Progenitor cell of endocrine pancreas (in vitro differentiated cells): ENCODE results near the gene PLA2G4E. TPM values are rescaled to one million over a fixed set of nuclear protein-coding genes. Genes with fewer than 3 reads are reported as not detected.

ENCODE experiments used
- DNase-seq: peaks from one replicate; pipeline ENCODE4 v3.0.0; 2021; ENCODE audit warnings: low spot score; ENCODE audit not compliant: unreplicated experiment
- H3K27ac Mint-ChIP-seq: 2 replicates; pipeline ENCODE4 v1.8.0; 2021; ENCODE audit warnings: mild to moderate bottlenecking, moderate library complexity, mixed read lengths
- H3K27me3 Mint-ChIP-seq: 2 replicates; pipeline ENCODE4 v1.8.0; 2021; ENCODE audit warnings: mixed read lengths
- H3K36me3 Mint-ChIP-seq: 2 replicates; pipeline ENCODE4 v1.8.0; 2022; ENCODE audit warnings: mixed read lengths; ENCODE audit not compliant: insufficient read depth
- H3K4me1 Mint-ChIP-seq: 2 replicates; pipeline ENCODE4 v1.8.0; 2021; ENCODE audit warnings: low read depth, mixed read lengths
- H3K4me3 Mint-ChIP-seq: 2 replicates; pipeline ENCODE4 v1.8.0; 2021; ENCODE audit warnings: low read depth, mild to moderate bottlenecking, moderate library complexity, mixed read lengths
- H3K9me3 Mint-ChIP-seq: 2 replicates; pipeline ENCODE4 v1.8.0; 2021; ENCODE audit warnings: low read depth, mixed read lengths
- CTCF ChIP-seq: fragments of 200-600 bp; sonication (generic); IDR thresholded peaks from one replicate; pipeline ENCODE4 v1.5.0; 2021; ENCODE audit warnings: antibody characterized with exemption, mild to moderate bottlenecking; ENCODE audit not compliant: unreplicated experiment
- total RNA-seq: library from RNA; stranded (reverse); gene quantifications from 2 replicates; pipeline ENCODE4 v1.2.1, GENCODE V29; 2021

PLA2G4E gene
- total RNA-seq, 1 donor from 2014 or later, result not detected

- TF ChIP-seq CTCF, result no peak
- no peak for DNase-seq
- Mint-ChIP-seq H3K4me1 (peaks cover 16% of the 10 kb centered on the region), H3K27me3 (no peaks in the 10 kb centered on the region), H3K27ac (no peak overlapping the region), H3K9me3 (no peaks in the 10 kb centered on the region), H3K36me3 (peaks cover 12% of the 10 kb centered on the region), H3K4me3 (no peak overlapping the region)
Observed at GRCh38 chr15:41936649-41937567, 83.9 kb downstream of the PLA2G4E start.

GRCh38 chr15:41936155-41936554 lies 84.7 kb downstream of the PLA2G4E start:
- Mint-ChIP-seq H3K36me3 (peaks cover 12% of the 10 kb centered on the region), H3K27ac (no peak overlapping the region), H3K9me3 (no peaks in the 10 kb centered on the region), H3K4me1 (peaks cover 16% of the 10 kb centered on the region), H3K4me3 (no peak overlapping the region), H3K27me3 (no peaks in the 10 kb centered on the region)
- no peak for DNase-seq
- no peak for TF ChIP-seq CTCF

- TF ChIP-seq CTCF, result no peak
- no peaks in the 10 kb centered on the region for H3K27me3 Mint-ChIP-seq
- peaks cover 17% of the 10 kb centered on the region for H3K4me1 Mint-ChIP-seq
- no peak overlapping the region for H3K4me3 Mint-ChIP-seq
- DNase-seq, result no peak
- H3K27ac Mint-ChIP-seq, result no peak overlapping the region
- no peaks in the 10 kb centered on the region for H3K9me3 Mint-ChIP-seq
- peaks cover 11% of the 10 kb centered on the region for H3K36me3 Mint-ChIP-seq
Observed at GRCh38 chr15:41935566-41936020, 85.2 kb downstream of the PLA2G4E start.

DNA sequence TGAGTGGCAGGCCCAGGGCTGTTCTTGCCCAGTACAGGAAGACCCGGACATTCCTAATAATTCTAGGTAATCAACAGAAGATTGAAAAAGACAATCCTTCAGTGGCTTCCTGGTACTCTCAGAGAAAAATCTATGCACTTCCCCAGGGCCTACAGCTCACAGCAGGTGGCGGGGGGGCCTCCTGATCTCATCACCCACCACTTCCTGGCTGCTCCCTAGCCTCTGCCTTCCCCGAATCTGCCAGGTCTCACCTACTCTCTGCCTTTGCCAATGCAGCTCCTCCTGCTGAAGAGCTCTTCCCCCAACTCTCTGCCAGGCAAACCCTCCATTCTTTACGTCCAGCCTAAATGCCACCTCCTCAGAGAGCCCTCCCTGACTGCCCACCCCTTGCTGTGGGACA lies 86.0 kb downstream of the PLA2G4E start:
- no peak for TF ChIP-seq CTCF
- Mint-ChIP-seq H3K9me3 (no peaks in the 10 kb centered on the region), H3K27me3 (no peaks in the 10 kb centered on the region), H3K36me3 (peaks cover 7% of the 10 kb centered on the region), H3K4me1 (peaks cover 21% of the 10 kb centered on the region), H3K4me3 (no peak overlapping the region), H3K27ac (no peak overlapping the region)
- no peak for DNase-seq

GRCh38 chr15:41933771-41934170 lies 87.1 kb downstream of the PLA2G4E start:
- H3K4me3 Mint-ChIP-seq, result no peak overlapping the region
- peaks cover 7% of the 10 kb centered on the region for H3K36me3 Mint-ChIP-seq
- TF ChIP-seq CTCF, result no peak
- no peaks in the 10 kb centered on the region for H3K27me3 Mint-ChIP-seq
- H3K27ac Mint-ChIP-seq, result no peak overlapping the region
- H3K4me1 Mint-ChIP-seq, result peaks cover 26% of the 10 kb centered on the region
- no peak for DNase-seq
- no peaks in the 10 kb centered on the region for H3K9me3 Mint-ChIP-seq
